T47D (cell line): ENCODE results near the gene GLIS1.

Source experiments
- DNase-seq, 2 experiments: peaks; one replicate each; pipeline versions ENCODE4 v3.0.0 to v3.0.0-alpha.2; 2011 to 2012; ENCODE audit warnings: low read depth in 1 of 2, low spot score in 1 of 2
- JUND ChIP-seq: IDR thresholded peaks from 2 replicates; pipeline ENCODE4 v1.6.1; 2012; ENCODE audit warnings: low read depth
- in situ Hi-C: cut with HindIII; loops from 2 replicates; pipeline ENCODE4 v1.10.0; 2016; ENCODE audit warnings: low sequenced_read_pairs, low pct_unique_long_range_greater_than_20kb

Gene GLIS1

GRCh38 chr1:53536606-53537005 lies 202.4 kb downstream of the GLIS1 start:
- in situ Hi-C loops, result no loop called here
- no peak for TF ChIP-seq JUND

GRCh38 chr1:53535846-53536245 lies 203.1 kb downstream of the GLIS1 start:
- no peak for DNase-seq
- no peak for TF ChIP-seq JUND

More at GRCh38 chr1:53536606-53537005, 202.4 kb downstream of the GLIS1 start:
- no peak for DNase-seq

GRCh38 chr1:53535226-53535625 lies 203.7 kb downstream of the GLIS1 start:
- no peak for TF ChIP-seq JUND
- in situ Hi-C loops, result no loop called here

More at GRCh38 chr1:53535846-53536245, 203.1 kb downstream of the GLIS1 start:
- in situ Hi-C loops, result no loop called here

GRCh38 chr1:53532912-53533311 lies 206.1 kb downstream of the GLIS1 start:
- in situ Hi-C loops, result no loop called here
- no peak for TF ChIP-seq JUND

More at GRCh38 chr1:53535226-53535625, 203.7 kb downstream of the GLIS1 start:
- DNase-seq, result no peak

GRCh38 chr1:53532377-53532776 lies 206.6 kb downstream of the GLIS1 start:
- no peak for DNase-seq
- no peak for TF ChIP-seq JUND
- in situ Hi-C loops, result no loop called here

More at GRCh38 chr1:53532912-53533311, 206.1 kb downstream of the GLIS1 start:
- DNase-seq, result peak in 1 of 2 experiments; percentile 40

- TF ChIP-seq JUND, result no peak
- DNase-seq, result no peak
- in situ Hi-C loops, result no loop called here
These were observed 208.4 kb downstream of the GLIS1 start for GRCh38 chr1:53530550-53530949.

- DNase-seq, result no peak
- no peak for TF ChIP-seq JUND
- in situ Hi-C loops, result no loop called here
These were observed 209.4 kb downstream of the GLIS1 start for GRCh38 chr1:53529555-53529954.

GRCh38 chr1:53527368-53527767 lies 211.6 kb downstream of the GLIS1 start:
- in situ Hi-C loops, result no loop called here
- no peak for TF ChIP-seq JUND

GRCh38 chr1:53526451-53527101 lies 212.4 kb downstream of the GLIS1 start:
- no peak for TF ChIP-seq JUND
- in situ Hi-C loops, result no loop called here
- no peak for DNase-seq

More at GRCh38 chr1:53527368-53527767, 211.6 kb downstream of the GLIS1 start:
- DNase-seq, result no peak

GRCh38 chr1:53525595-53525994 lies 213.4 kb downstream of the GLIS1 start:
- in situ Hi-C loops, result no loop called here
- TF ChIP-seq JUND, result no peak
- DNase-seq, result no peak

GRCh38 chr1:53524428-53525375 lies 214.3 kb downstream of the GLIS1 start:
- in situ Hi-C loops, result no loop called here
- TF ChIP-seq JUND, result no peak
- DNase-seq, result no peak

GRCh38 chr1:53521924-53522552 lies 216.9 kb downstream of the GLIS1 start:
- no peak for TF ChIP-seq JUND
- in situ Hi-C loops, result no loop called here

More at GRCh38 chr1:53521924-53522552, 216.9 kb downstream of the GLIS1 start:
- no peak for DNase-seq
